ENCODE measurements around the gene ZC3H4.
A peak's percentile ranks its signal among the peaks of the same experiment; 100 is the strongest.
"Not testable (repeated sequence)": the region's sequence is repeated elsewhere in the genome, so short reads cannot be mapped to it uniquely, and the experiment has no call there.

Gene ZC3H4

DNA sequence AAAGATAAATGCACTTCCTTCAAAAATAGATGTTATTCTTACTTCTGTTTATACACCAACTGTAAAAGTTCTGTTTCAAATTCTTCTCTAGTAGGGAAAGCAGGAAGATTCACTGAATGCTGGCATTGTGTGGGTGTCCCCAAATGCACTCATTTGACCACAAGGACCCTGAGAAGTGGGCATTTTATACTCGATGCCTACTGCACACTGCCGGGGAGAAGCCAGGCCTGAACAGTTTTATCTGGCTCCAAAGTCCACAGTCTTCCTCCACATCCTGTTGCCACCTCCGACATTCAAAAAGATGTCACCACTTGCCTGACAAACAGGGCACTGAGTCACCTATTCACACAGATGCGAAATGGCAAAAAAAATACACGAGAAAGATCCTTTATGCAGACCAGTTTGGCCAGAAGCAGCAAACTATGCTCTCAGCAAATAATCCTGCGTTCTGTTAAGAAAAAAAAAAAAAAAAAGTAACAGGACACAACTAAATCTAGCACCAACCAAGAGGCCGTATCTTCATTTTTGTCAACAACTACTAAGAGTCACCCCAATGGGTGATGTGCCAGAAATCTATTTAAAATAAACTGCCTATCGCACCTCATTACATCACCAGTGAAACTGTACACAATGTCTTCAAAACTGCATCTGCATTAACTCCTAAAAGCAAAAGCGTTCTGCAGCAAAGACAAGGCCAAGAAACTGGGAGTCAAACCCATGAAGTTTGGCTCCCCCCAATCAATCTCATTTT lies 6.2 kb downstream of the ZC3H4 start:
- Histone ChIP-seq H3K27me3 (no peaks in the 10 kb centered on the region), H3K9me3 (replicated peaks in 1 of 11) (no peaks in the 10 kb centered on the region), H3K4me1 (peaks cover 39 to 62% (median 53%) of the 10 kb centered on the region in 10 experiments), H3K4me3 (no peak overlapping the region; a peak in 2 of 20 replicates), H3K27ac (peak overlapping the region; percentile 25 to 100 (median 100); a peak in 20 of 22 replicates), H3K9ac (peak overlapping the region; percentile 15 to 100 (median 98); a peak in 17 of 22 replicates), H3K4me2 (peak overlapping the region; percentile 60 to 94 (median 90)), H3K36me3 (peaks cover 17 to 59% (median 36%) of the 10 kb centered on the region in 11 experiments; a peak in 21 of 22 replicates), H4K20me1 (peaks cover 0 to 57% (median 46%) of the 10 kb centered on the region in 11 experiments; a peak in 18 of 22 replicates)
- TF ChIP-seq Cebpa-rat (IDR thresholded peaks at IDR 0.05), result no peak

DNA sequence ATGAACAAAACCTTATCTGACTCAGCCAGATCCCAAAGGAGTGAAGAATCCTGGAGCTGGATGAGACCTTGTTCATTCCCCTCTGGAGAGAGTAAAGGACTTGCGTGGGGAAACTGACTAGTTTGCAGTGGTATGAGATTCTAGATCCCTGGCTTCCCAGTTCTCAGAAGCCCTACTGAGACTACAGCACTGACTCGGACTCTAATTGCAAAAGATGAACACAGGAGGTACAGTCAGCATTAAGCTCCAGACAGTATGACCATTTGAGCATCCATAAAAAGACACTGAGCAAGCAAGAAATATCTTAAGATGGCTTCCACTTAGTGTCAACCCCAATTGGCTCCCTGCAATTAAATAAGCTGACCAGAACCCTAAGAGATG lies 6.8 kb downstream of the ZC3H4 start:
- no peaks in the 10 kb centered on the region for H3K27me3 ChIP-seq
- H3K4me1 ChIP-seq, result peaks cover 39 to 68% (median 55%) of the 10 kb centered on the region in 10 experiments
- TF ChIP-seq Cebpa-rat (IDR thresholded peaks at IDR 0.05), result no peak
- H3K9me3 ChIP-seq (replicated peaks in 1 of 11), result no peaks in the 10 kb centered on the region
- H3K4me3 ChIP-seq, result no peak overlapping the region
- H3K9ac ChIP-seq, result peak overlapping the region; percentile 15 to 100 (median 97); a peak in 14 of 22 replicates
- H4K20me1 ChIP-seq, result peaks cover 0 to 63% (median 52%) of the 10 kb centered on the region in 11 experiments; a peak in 18 of 22 replicates
- peak overlapping the region; percentile 60 to 94 (median 90) for H3K4me2 ChIP-seq
- peaks cover 17 to 59% (median 42%) of the 10 kb centered on the region in 11 experiments; a peak in 21 of 22 replicates for H3K36me3 ChIP-seq
- H3K27ac ChIP-seq, result peak overlapping the region; percentile 25 to 100 (median 100); a peak in 20 of 22 replicates

DNA sequence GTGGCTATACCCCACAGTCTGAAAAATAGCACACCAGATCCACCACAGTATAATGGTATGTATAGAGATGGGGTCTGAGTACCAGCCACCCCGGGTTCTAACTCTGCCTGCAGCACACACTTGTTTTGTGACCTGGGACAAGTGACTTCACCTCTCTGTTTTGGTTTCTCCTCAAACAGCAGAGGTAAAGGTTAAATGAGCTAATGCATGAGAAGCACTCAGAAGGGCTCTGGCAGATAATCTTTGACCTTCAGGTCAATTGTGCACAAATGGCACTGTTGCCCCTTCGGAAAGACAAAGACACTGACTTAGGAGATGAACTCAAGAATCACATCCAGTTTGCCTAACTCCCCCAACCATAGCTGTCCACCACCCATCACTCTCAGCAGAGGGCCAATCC lies 7.7 kb downstream of the ZC3H4 start:
- Histone ChIP-seq H4K20me1 (peaks cover 0 to 72% (median 61%) of the 10 kb centered on the region in 11 experiments; a peak in 20 of 22 replicates), H3K4me2 (peak overlapping the region; percentile 60 to 94 (median 90); a peak in 20 of 22 replicates), H3K9ac (peak overlapping the region in 3 of 11 experiments; percentile 4 to 40 (median 32); a peak in 1 of 22 replicates)

DNA sequence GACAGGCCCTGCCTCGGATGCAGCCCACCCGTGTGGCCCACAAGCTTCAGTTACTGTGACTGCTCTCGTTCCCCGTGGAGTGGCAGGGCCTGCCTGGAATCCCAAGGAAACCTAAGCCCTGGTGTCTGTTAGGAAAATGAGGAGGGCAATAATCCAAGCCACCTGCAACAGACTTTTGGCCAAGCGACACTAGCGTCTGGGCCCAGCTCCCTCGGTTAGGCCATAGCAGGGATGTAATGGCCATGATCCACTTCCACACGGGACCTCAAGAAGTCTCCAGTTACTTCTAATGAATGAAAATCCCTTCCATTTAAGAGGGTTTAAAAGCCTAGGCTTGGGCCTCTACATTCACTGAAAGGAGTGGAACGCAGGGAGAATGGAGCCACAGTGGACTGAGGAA lies 8.9 kb downstream of the ZC3H4 start:
- H3K4me3 ChIP-seq, result no peak overlapping the region
- H3K27ac ChIP-seq, result no peak overlapping the region
- peaks cover 1 to 84% (median 73%) of the 10 kb centered on the region in 11 experiments; a peak in 20 of 22 replicates for H4K20me1 ChIP-seq
- H3K36me3 ChIP-seq, result peaks cover 8 to 66% (median 42%) of the 10 kb centered on the region in 11 experiments; a peak in 21 of 22 replicates
- H3K9me3 ChIP-seq (replicated peaks in 1 of 11), result no peaks in the 10 kb centered on the region
- no peak overlapping the region for H3K9ac ChIP-seq
- no peak overlapping the region for H3K4me2 ChIP-seq
- TF ChIP-seq Cebpa-rat (IDR thresholded peaks at IDR 0.05), result no peak
- H3K4me1 ChIP-seq, result peaks cover 44 to 72% (median 60%) of the 10 kb centered on the region in 10 experiments
- no peaks in the 10 kb centered on the region for H3K27me3 ChIP-seq

More for the DNA sequence above, 7.7 kb downstream of the ZC3H4 start:
- TF ChIP-seq Cebpa-rat (IDR thresholded peaks at IDR 0.05), result no peak
- Histone ChIP-seq H3K4me3 (no peak overlapping the region), H3K4me1 (peaks cover 39 to 69% (median 55%) of the 10 kb centered on the region in 10 experiments), H3K36me3 (peaks cover 17 to 65% (median 48%) of the 10 kb centered on the region in 11 experiments), H3K27me3 (no peaks in the 10 kb centered on the region), H3K27ac (peak overlapping the region in 5 of 11 experiments; percentile 67 to 100 (median 100); a peak in 5 of 22 replicates), H3K9me3 (replicated peaks in 1 of 11) (no peaks in the 10 kb centered on the region)

DNA sequence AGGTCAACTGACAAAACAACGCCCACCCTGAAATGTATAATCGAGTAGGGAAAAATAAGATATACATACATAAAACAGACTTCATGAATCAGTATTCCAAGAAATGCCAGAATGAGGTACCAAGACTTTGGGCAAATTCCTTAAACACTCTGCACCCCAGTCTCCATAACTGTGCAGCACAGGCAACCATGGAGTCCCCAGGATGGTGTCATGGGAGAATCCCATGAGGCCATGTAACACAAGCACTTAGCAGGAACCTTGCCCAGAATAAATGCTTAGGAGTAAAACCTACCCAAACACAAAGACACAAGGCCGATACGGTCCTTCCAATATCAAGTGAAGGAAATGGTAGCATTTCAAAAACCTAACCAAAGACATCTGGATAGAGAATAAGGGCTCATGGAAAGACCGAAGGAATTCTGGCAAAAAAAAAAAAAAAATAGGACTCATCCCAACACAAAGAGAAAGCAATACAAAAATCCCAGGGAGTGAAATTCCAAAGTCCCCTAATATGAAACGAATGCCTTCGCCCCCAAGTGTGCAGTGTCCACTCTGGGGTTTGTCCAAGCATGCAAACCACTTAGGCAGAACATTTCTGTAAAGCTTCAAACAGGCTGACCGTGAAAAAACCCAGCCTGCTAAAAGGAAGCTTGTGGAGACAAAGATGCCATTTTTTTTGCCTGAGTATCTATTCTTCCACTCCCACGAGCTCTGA lies 11.1 kb downstream of the ZC3H4 start:
- H3K4me2 ChIP-seq, result peak overlapping the region in 2 of 11 experiments; percentile 3 to 23; a peak in 2 of 22 replicates
- H3K4me3 ChIP-seq, result no peak overlapping the region
- H3K4me1 ChIP-seq, result peaks cover 40 to 72% (median 59%) of the 10 kb centered on the region in 10 experiments
- peaks cover 5 to 100% (median 91%) of the 10 kb centered on the region in 11 experiments; a peak in 20 of 22 replicates for H4K20me1 ChIP-seq
- no peaks in the 10 kb centered on the region for H3K27me3 ChIP-seq
- no peaks in the 10 kb centered on the region for H3K9me3 ChIP-seq (replicated peaks in 1 of 11)
- peaks cover 8 to 75% (median 45%) of the 10 kb centered on the region in 11 experiments; a peak in 21 of 22 replicates for H3K36me3 ChIP-seq
- no peak overlapping the region for H3K27ac ChIP-seq
- TF ChIP-seq Cebpa-rat (IDR thresholded peaks at IDR 0.05), result no peak
- no peak overlapping the region for H3K9ac ChIP-seq

DNA sequence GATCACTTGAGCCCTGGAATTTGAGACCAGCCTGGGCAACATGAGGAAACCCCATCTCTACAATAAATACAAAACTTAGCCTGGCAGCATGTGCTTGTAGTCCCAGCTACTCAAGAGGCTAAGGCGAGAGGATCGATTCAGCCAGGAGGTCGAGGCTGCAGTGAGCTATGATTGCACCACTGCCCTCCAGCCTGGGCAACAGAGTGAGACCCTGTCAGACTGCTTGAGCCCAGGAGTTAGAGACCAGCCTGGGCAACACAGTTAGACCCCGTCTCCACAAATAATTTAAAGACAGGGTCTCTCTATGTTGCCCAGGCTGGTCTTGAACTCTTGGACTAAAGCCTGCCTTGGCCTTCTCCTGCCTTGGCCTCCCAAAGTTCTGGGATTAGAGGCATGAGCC lies 12.5 kb downstream of the ZC3H4 start:
- H3K27ac ChIP-seq; H3K9ac ChIP-seq; H3K9me3 ChIP-seq (replicated peaks in 1 of 11); H3K4me2 ChIP-seq; H3K4me3 ChIP-seq; H3K27me3 ChIP-seq: not testable (repeated sequence)
- H4K20me1 ChIP-seq, result peaks cover 5 to 100% (median 94%) of the 10 kb centered on the region in 11 experiments; a peak in 20 of 22 replicates
- peaks cover 40 to 72% (median 59%) of the 10 kb centered on the region in 10 experiments for H3K4me1 ChIP-seq
- H3K36me3 ChIP-seq, result peaks cover 8 to 75% (median 46%) of the 10 kb centered on the region in 11 experiments; a peak in 21 of 22 replicates

DNA sequence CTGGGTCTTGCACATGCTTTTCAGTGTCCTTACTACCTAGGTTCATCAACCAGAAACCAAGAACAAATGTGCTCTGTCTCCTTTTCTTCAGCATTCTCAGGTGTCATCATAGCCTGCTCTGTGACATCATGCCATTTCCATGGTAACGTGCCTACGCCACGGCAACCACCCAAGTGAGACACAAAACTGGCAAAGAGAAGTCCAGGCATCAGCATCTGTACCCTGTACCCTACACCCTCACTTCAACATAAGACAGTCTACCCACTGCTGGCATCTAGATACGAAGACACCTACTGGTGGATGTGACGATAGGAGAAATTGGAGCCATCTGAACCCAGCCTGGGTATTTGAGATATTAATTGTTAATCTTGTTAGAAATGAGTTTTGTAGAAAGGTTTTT lies 13.3 kb downstream of the ZC3H4 start:
- no peak overlapping the region for H3K9ac ChIP-seq
- no peaks in the 10 kb centered on the region for H3K9me3 ChIP-seq (replicated peaks in 1 of 11)
- H4K20me1 ChIP-seq, result peaks cover 5 to 100% (median 93%) of the 10 kb centered on the region in 11 experiments; a peak in 20 of 22 replicates
- H3K4me3 ChIP-seq, result no peak overlapping the region
- peaks cover 8 to 68% (median 37%) of the 10 kb centered on the region in 11 experiments; a peak in 20 of 22 replicates for H3K36me3 ChIP-seq
- H3K27ac ChIP-seq, result no peak overlapping the region
- H3K4me1 ChIP-seq, result peaks cover 45 to 72% (median 60%) of the 10 kb centered on the region in 10 experiments
- no peaks in the 10 kb centered on the region for H3K27me3 ChIP-seq
- TF ChIP-seq Cebpa-rat (IDR thresholded peaks at IDR 0.05), result no peak
- H3K4me2 ChIP-seq, result peak overlapping the region in 1 of 11 experiments; percentile 9; a peak in 1 of 22 replicates

DNA sequence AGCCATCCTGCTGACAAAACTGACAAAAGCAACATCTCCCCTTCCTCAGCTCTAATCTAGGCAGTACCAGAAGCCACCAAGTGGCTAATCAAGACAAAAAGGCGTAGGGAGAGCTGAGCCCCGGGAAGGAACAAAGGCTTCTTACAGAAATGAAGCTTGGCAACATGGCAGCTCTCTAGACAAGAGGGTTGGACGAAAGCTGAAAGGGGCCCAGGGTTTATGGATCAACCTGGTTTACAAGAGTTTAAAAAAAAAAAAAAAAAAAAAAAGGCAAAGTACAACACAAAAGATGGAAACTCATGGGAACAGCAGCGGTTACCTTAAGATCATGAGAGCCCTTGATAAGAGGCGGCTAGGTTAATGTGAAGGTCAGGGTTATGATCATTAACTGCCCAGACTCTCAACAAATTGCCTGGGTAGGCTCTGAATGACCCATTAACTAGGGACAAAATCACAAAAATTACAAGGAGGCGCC lies 14.0 kb downstream of the ZC3H4 start:
- Histone ChIP-seq H3K27me3 (no peaks in the 10 kb centered on the region), H3K4me1 (peaks cover 52 to 74% (median 61%) of the 10 kb centered on the region in 10 experiments), H3K9ac (no peak overlapping the region), H4K20me1 (peaks cover 5 to 100% (median 90%) of the 10 kb centered on the region in 11 experiments; a peak in 19 of 22 replicates), H3K9me3 (replicated peaks in 1 of 11) (no peaks in the 10 kb centered on the region), H3K27ac (no peak overlapping the region), H3K4me2 (peak overlapping the region in 5 of 11 experiments; percentile 9 to 95 (median 36); a peak in 6 of 22 replicates), H3K4me3 (no peak overlapping the region), H3K36me3 (peaks cover 2 to 61% (median 30%) of the 10 kb centered on the region in 11 experiments; a peak in 20 of 22 replicates)
- TF ChIP-seq Cebpa-rat (IDR thresholded peaks at IDR 0.05), result no peak

Measured in BLaER1 treated with 17β-estradiol and CSF1 and Interleukin-3, amounts not matched to agents 10 nM and 100 nM (cell line).